AG09309 (cell line): ENCODE results near the gene SRPK1.

Source experiments
- DNase-seq: peaks from one replicate; pipeline ENCODE4 v3.0.0-alpha.2; 2010; ENCODE audit warnings: low read depth
- H3K4me3 ChIP-seq: 2 replicates; pipeline ENCODE4 v1.5.1; 2011; ENCODE audit warnings: mild to moderate bottlenecking, low read depth, low read length, moderate library complexity; ENCODE audit not compliant: control insufficient read depth
- CTCF ChIP-seq: IDR thresholded peaks from 2 replicates; pipeline ENCODE4 v1.5.1; 2011; ENCODE audit warnings: mild to moderate bottlenecking, low read depth, low read length, inconsistent platforms; ENCODE audit not compliant: insufficient read depth, control insufficient read depth; ENCODE audit errors: missing control alignments

SRPK1 gene

DNA sequence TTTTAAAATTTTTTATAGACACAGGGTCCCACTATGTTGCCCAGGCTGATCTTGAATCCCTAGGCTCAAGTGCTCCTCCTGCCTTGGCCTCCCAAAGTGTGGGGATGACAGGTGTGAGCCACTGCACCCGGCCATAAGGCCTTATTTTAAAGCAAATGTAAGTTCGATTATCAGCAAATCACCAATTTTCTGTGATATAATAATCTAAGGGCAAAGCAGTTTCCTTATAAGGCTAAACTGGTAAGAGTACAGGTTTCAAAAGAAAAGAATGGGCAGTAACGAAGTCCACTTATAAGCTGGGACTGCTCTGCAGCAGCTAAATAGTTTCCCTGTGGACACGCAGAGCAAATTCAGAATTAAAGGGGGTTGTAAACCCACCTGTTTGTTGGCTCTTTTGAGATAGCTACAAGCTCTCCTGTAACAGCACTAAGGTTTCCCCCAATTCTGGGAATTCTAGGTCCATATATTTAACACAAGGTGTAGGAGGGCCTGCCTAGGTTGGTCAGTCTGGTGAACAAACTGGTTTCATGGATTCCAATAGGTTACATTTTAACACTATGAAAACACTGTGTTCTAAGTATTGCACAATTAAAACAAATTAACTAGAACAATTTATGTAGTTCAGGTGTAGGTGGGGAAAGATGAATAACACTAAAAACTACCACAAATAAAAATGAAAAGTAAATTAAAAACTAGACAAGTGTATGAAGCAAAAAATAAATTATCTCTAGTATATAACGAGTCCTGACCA is 89.5 kb downstream of the SRPK1 start:
- TF ChIP-seq CTCF: no peak
- no peak for DNase-seq
- no peak overlapping the region for H3K4me3 ChIP-seq

GRCh38 chr6:35829306-35829705 is 91.6 kb downstream of the SRPK1 start:
- TF ChIP-seq CTCF: no peak
- no peak overlapping the region for H3K4me3 ChIP-seq
- no peak for DNase-seq

DNA sequence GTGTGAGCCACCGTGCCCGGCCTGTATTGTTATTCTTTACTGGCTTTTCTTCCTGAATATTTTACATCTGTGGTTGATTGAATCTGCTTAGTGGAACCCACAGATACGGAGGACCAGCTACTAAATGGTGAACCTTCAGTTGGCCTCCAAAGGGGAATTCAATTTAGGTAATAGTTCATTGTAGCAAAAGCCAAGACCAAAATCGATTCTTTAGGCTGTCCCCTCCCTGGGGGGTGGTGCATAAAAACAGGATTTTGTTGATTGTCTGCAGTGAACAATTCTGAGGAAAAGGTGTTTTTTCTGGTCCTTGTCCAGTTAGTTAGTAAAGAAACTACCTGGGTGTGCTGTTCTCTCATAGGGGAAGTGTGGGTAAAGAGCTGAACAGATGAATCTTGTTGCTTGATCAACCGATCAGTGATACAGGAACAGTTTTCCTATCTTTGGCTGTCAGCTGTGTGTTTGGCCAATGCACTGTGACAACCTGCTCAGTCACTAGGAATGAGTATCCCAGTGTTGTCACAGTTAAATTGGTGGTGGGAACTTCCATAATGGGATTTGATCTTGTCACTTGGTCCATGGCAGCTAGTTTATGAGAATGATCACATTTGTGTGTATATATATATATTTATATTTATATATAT is 96.2 kb downstream of the SRPK1 start:
- no peak for TF ChIP-seq CTCF
- DNase-seq: no peak
- no peak overlapping the region for H3K4me3 ChIP-seq

GRCh38 chr6:35823601-35824000 is 97.3 kb downstream of the SRPK1 start:
- H3K4me3 ChIP-seq: no peak overlapping the region
- no peak for DNase-seq
- no peak for TF ChIP-seq CTCF

DNA sequence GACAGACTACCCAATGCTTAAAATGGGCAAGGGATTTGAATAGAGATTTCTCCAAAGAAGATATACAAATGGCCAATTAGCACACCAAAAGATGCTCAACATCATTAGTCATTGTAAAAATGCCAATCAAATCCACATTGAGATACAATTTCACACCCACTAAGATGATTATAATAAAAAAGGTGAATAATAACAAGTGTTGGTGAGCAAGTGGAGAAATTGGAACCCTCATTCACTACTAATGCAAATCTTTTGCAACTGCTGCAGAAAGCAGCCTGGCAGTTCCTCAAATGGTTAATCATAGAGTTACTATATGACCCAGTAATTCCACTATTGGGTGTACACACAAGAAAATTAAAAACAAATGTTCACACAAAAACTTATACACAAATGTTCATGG is 103.4 kb downstream of the SRPK1 start:
- H3K4me3 ChIP-seq: no peak overlapping the region
- DNase-seq: no peak
- TF ChIP-seq CTCF: no peak

- DNase-seq: no peak
- H3K4me3 ChIP-seq: no peak overlapping the region
- no peak for TF ChIP-seq CTCF
Observed at GRCh38 chr6:35811699-35811995, 109.3 kb downstream of the SRPK1 start.
